GM23338 (cell line): ENCODE results near the gene MSANTD7. TPM values are rescaled to one million over a fixed set of nuclear protein-coding genes. Genes with fewer than 3 reads are reported as not detected.

Source experiments
- ATAC-seq: fragments of 200-7000 bp; cut with Tn5 transposase; 3 replicates; pipeline ENCODE4 v1.9.1; 2020
- DNase-seq: peaks from one replicate; pipeline ENCODE4 v3.0.0-alpha.2; 2015; ENCODE audit warnings: low spot score
- H2AFZ ChIP-seq: fragments of 200-600 bp; sonication (generic); 2 replicates; pipeline ENCODE4 v1.8.0; 2016; ENCODE audit warnings: antibody characterized with exemption, mild to moderate bottlenecking, moderate library complexity
- H3F3A ChIP-seq: fragments of 200-600 bp; sonication (generic); replicated peaks from 2 replicates; pipeline ENCODE4 v1.8.0; 2017; ENCODE audit warnings: antibody characterized with exemption, mixed run types, low read depth
- H3K27ac ChIP-seq: fragments of 200-600 bp; sonication (generic); 2 replicates; pipeline ENCODE4 v1.6.1; 2016; ENCODE audit warnings: low read depth
- H3K27me3 ChIP-seq: fragments of 200-600 bp; sonication (generic); 2 replicates; pipeline ENCODE4 v1.8.0; 2016; ENCODE audit warnings: mild to moderate bottlenecking, mixed run types, moderate library complexity; ENCODE audit not compliant: insufficient read depth
- H3K36me3 ChIP-seq: fragments of 200-600 bp; sonication (generic); 2 replicates; pipeline ENCODE4 v1.8.0; 2016; ENCODE audit warnings: mild to moderate bottlenecking; ENCODE audit not compliant: insufficient read depth
- H3K4me1 ChIP-seq: fragments of 200-600 bp; sonication (generic); 2 replicates; pipeline ENCODE4 v1.8.0; 2016; ENCODE audit warnings: mild to moderate bottlenecking, moderate library complexity; ENCODE audit not compliant: insufficient read depth
- H3K4me2 ChIP-seq: fragments of 200-600 bp; sonication (generic); 2 replicates; pipeline ENCODE4 v1.7.1; 2017; ENCODE audit warnings: mixed run types
- H3K4me3 ChIP-seq: fragments of 200-600 bp; sonication (generic); 2 replicates; pipeline ENCODE4 v1.6.1; 2016; ENCODE audit warnings: mixed run types
- H3K79me2 ChIP-seq: fragments of 200-600 bp; sonication (generic); replicated peaks from 2 replicates; pipeline ENCODE4 v1.8.0; 2017; ENCODE audit warnings: mild to moderate bottlenecking; ENCODE audit not compliant: insufficient read depth
- H3K9me2 ChIP-seq: fragments of 200-600 bp; sonication (generic); 2 replicates; pipeline ENCODE4 v1.8.0; 2017; ENCODE audit not compliant: insufficient read depth
- H4K20me1 ChIP-seq: fragments of 200-600 bp; sonication (generic); replicated peaks from 2 replicates; pipeline ENCODE4 v1.8.0; 2017; ENCODE audit warnings: mild to moderate bottlenecking; ENCODE audit not compliant: insufficient read depth
- H3K27ac Mint-ChIP-seq: 2 replicates; pipeline ENCODE4 v1.8.0; 2020; ENCODE audit warnings: inconsistent platforms, mild to moderate bottlenecking, moderate library complexity, mixed read lengths
- H3K27me3 Mint-ChIP-seq: 3 replicates; pipeline ENCODE4 v1.8.0; 2022; ENCODE audit warnings: low read depth, mild to moderate bottlenecking, moderate library complexity, mixed read lengths, inconsistent platforms; ENCODE audit not compliant: insufficient read depth, poor library complexity
- H3K36me3 Mint-ChIP-seq: 3 replicates; pipeline ENCODE4 v1.8.0; 2021; ENCODE audit warnings: low read depth, mild to moderate bottlenecking, inconsistent platforms, moderate library complexity, mixed read lengths
- H3K4me1 Mint-ChIP-seq: 3 replicates; pipeline ENCODE4 v1.8.0; 2020; ENCODE audit warnings: mild to moderate bottlenecking, inconsistent platforms, mixed read lengths
- H3K4me3 Mint-ChIP-seq: 3 replicates; pipeline ENCODE4 v1.8.0; 2021; ENCODE audit warnings: moderate library complexity, mild to moderate bottlenecking, inconsistent platforms, mixed read lengths
- H3K9me3 Mint-ChIP-seq: 3 replicates; pipeline ENCODE4 v1.8.0; 2020; ENCODE audit warnings: moderate library complexity, mild to moderate bottlenecking, inconsistent platforms, mixed read lengths
- CREB1 ChIP-seq: fragments of 250-450 bp; sonication (Bioruptor Pico); IDR thresholded peaks from 2 replicates; pipeline ENCODE4 v1.5.0; 2020; ENCODE audit warnings: low read depth, mild to moderate bottlenecking, moderate library complexity
- EZH2 ChIP-seq: fragments of 200-600 bp; sonication (generic); IDR thresholded peaks from one replicate; pipeline ENCODE4 v1.8.0; 2017; ENCODE audit warnings: antibody characterized with exemption, mild to moderate bottlenecking, low read depth; ENCODE audit not compliant: unreplicated experiment
- EZH2phosphoT487 ChIP-seq: fragments of 200-600 bp; sonication (generic); IDR thresholded peaks from one replicate; pipeline ENCODE4 v1.8.1; 2018; ENCODE audit warnings: antibody characterized with exemption; ENCODE audit not compliant: unreplicated experiment
- JUNB ChIP-seq: IDR thresholded peaks from one replicate; pipeline ENCODE4 v1.6.1; 2016; ENCODE audit warnings: antibody characterized with exemption; ENCODE audit not compliant: unreplicated experiment
- POLR2AphosphoS5 ChIP-seq: IDR thresholded peaks from 2 replicates; pipeline ENCODE4 v1.6.1; 2016; ENCODE audit warnings: antibody characterized with exemption, low read depth
- STAT1 ChIP-seq: IDR thresholded peaks from one replicate; pipeline ENCODE4 v1.6.1; 2016; ENCODE audit warnings: antibody characterized with exemption; ENCODE audit not compliant: unreplicated experiment
- ZNF114 ChIP-seq: fragments of 250-450 bp; sonication (Bioruptor Pico); IDR thresholded peaks from 2 replicates; pipeline ENCODE4 v1.5.0; 2020; ENCODE audit warnings: mild to moderate bottlenecking, moderate library complexity
- ZNF331 ChIP-seq: fragments of 250-450 bp; sonication (Bioruptor Pico); IDR thresholded peaks from 2 replicates; pipeline ENCODE4 v1.5.0; 2020; ENCODE audit warnings: low read depth, mild to moderate bottlenecking, moderate library complexity
- polyA plus RNA-seq: library from polyadenylated mRNA; unstranded; fragments of >200 nt; fragmentation: Nextera tagmentation; extraction: Ambion mirVana; gene quantifications from 2 replicates; pipeline ENCODE4 v1.2.1, GENCODE V29; 2016
- total RNA-seq: library from RNA; depleted of rRNA; stranded (reverse); fragments of >200 nt; shearing (Covaris generic); gene quantifications from 2 replicates; pipeline ENCODE4 v1.2.3, GENCODE V29; 2014
- TF ChIP-seq, protein P1 (sequence below): IDR thresholded peaks from 2 replicates; pipeline ENCODE4 v1.6.1; 2016; ENCODE audit warnings: antibody characterized with exemption
- TF ChIP-seq, protein P2 (sequence below): fragments of 250-450 bp; sonication (Bioruptor Pico); IDR thresholded peaks from 2 replicates; pipeline ENCODE4 v1.5.0; 2020; ENCODE audit warnings: mild to moderate bottlenecking, moderate library complexity

MSANTD7 gene
- total and polyA plus RNA-seq, 2 experiments from 2014 or later = 5.3 to 19.8 TPM

DNA sequence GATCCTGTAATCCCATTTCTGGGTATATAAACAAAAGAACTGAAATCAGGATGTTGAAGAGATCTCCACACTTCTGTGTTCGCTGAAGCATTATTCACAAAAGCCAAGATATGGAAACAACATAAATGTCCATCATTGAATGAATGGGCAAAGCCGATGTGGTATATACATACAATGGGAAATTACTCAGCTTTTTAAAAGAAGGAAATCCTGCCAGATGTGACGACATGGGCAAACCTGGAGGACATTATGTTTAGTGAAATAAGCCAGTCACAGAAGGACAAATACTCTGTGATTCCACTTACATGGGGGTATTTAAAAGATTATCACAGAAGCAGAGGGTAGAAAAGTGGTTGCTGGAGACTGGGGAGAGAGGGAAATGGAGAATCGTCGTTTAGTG lies 39.5 kb upstream of the MSANTD7 start:
- Histone ChIP-seq H3K4me2 (no peak overlapping the region), H3K9me2 (no peaks in the 10 kb centered on the region), H4K20me1 (no peaks in the 10 kb centered on the region), H3K27ac (no peak overlapping the region), H2AFZ (no peak overlapping the region), H3K79me2 (no peaks in the 10 kb centered on the region), H3K4me3 (no peak overlapping the region), H3K27me3 (no peaks in the 10 kb centered on the region), H3F3A (no peaks in the 10 kb centered on the region), H3K4me1 (no peaks in the 10 kb centered on the region), H3K36me3 (no peaks in the 10 kb centered on the region)
- Mint-ChIP-seq H3K27ac (no peak overlapping the region), H3K27me3 (peaks cover 2% of the 10 kb centered on the region), H3K4me3 (no peak overlapping the region), H3K4me1 (no peaks in the 10 kb centered on the region), H3K36me3 (no peaks in the 10 kb centered on the region), H3K9me3 (no peaks in the 10 kb centered on the region)
- no peak for TF ChIP-seq POLR2AphosphoS5
- TF ChIP-seq EZH2phosphoT487 = no peak
- TF ChIP-seq STAT1 = no peak
- TF ChIP-seq ZNF114 (CRISPR knock-in tag) = no peak
- TF ChIP-seq EZH2 = no peak
- TF ChIP-seq, protein P1, sequence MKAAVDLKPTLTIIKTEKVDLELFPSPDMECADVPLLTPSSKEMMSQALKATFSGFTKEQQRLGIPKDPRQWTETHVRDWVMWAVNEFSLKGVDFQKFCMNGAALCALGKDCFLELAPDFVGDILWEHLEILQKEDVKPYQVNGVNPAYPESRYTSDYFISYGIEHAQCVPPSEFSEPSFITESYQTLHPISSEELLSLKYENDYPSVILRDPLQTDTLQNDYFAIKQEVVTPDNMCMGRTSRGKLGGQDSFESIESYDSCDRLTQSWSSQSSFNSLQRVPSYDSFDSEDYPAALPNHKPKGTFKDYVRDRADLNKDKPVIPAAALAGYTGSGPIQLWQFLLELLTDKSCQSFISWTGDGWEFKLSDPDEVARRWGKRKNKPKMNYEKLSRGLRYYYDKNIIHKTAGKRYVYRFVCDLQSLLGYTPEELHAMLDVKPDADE = no peak
- TF ChIP-seq CREB1 (CRISPR knock-in tag) = no peak
- TF ChIP-seq, protein P2, sequence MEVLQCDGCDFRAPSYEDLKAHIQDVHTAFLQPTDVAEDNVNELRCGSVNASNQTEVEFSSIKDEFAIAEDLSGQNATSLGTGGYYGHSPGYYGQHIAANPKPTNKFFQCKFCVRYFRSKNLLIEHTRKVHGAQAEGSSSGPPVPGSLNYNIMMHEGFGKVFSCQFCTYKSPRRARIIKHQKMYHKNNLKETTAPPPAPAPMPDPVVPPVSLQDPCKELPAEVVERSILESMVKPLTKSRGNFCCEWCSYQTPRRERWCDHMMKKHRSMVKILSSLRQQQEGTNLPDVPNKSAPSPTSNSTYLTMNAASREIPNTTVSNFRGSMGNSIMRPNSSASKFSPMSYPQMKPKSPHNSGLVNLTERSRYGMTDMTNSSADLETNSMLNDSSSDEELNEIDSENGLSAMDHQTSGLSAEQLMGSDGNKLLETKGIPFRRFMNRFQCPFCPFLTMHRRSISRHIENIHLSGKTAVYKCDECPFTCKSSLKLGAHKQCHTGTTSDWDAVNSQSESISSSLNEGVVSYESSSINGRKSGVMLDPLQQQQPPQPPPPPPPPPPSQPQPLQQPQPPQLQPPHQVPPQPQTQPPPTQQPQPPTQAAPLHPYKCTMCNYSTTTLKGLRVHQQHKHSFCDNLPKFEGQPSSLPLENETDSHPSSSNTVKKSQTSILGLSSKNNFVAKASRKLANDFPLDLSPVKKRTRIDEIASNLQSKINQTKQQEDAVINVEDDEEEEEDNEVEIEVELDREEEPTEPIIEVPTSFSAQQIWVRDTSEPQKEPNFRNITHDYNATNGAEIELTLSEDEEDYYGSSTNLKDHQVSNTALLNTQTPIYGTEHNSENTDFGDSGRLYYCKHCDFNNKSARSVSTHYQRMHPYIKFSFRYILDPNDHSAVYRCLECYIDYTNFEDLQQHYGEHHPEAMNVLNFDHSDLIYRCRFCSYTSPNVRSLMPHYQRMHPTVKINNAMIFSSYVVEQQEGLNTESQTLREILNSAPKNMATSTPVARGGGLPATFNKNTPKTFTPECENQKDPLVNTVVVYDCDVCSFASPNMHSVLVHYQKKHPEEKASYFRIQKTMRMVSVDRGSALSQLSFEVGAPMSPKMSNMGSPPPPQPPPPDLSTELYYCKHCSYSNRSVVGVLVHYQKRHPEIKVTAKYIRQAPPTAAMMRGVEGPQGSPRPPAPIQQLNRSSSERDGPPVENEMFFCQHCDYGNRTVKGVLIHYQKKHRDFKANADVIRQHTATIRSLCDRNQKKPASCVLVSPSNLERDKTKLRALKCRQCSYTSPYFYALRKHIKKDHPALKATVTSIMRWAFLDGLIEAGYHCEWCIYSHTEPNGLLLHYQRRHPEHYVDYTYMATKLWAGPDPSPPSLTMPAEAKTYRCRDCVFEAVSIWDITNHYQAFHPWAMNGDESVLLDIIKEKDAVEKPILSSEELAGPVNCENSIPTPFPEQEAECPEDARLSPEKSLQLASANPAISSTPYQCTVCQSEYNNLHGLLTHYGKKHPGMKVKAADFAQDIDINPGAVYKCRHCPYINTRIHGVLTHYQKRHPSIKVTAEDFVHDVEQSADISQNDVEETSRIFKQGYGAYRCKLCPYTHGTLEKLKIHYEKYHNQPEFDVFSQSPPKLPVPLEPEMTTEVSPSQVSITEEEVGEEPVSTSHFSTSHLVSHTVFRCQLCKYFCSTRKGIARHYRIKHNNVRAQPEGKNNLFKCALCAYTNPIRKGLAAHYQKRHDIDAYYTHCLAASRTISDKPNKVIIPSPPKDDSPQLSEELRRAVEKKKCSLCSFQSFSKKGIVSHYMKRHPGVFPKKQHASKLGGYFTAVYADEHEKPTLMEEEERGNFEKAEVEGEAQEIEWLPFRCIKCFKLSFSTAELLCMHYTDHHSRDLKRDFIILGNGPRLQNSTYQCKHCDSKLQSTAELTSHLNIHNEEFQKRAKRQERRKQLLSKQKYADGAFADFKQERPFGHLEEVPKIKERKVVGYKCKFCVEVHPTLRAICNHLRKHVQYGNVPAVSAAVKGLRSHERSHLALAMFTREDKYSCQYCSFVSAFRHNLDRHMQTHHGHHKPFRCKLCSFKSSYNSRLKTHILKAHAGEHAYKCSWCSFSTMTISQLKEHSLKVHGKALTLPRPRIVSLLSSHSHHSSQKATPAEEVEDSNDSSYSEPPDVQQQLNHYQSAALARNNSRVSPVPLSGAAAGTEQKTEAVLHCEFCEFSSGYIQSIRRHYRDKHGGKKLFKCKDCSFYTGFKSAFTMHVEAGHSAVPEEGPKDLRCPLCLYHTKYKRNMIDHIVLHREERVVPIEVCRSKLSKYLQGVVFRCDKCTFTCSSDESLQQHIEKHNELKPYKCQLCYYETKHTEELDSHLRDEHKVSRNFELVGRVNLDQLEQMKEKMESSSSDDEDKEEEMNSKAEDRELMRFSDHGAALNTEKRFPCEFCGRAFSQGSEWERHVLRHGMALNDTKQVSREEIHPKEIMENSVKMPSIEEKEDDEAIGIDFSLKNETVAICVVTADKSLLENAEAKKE (CRISPR knock-in tag) = no peak
- TF ChIP-seq JUNB = no peak
- no peak for TF ChIP-seq ZNF331 (CRISPR knock-in tag)
- ATAC-seq = no peak
- no peak for DNase-seq
